Left lung (tissue), 10 donors: ENCODE data around the gene FHL2. TPM values are rescaled to one million over a fixed set of nuclear protein-coding genes. Genes with fewer than 3 reads are reported as not detected.

Experiments
- ATAC-seq: fragments of 200-7000 bp; cut with Tn5 transposase; one replicate; pipeline ENCODE4 v1.9.1; 2020; ENCODE audit warnings: moderate library complexity
- DNase-seq, 4 donors: peaks; one replicate each; pipeline ENCODE4 v3.0.0-alpha.2; 2013 to 2020
- H3K27ac ChIP-seq, 2 donors: fragments of 200-600 bp; sonication (generic) in 1 of 2; one replicate each; pipeline versions ENCODE4 v1.5.0 to v1.8.0; 2020 to 2021
- H3K27me3 ChIP-seq, 2 donors: fragments of 200-600 bp; sonication (generic) in 1 of 2; one replicate each; pipeline versions ENCODE4 v1.5.0 to v1.8.0; 2020 to 2021
- H3K36me3 ChIP-seq, 2 donors: fragments of 200-600 bp; sonication (generic) in 1 of 2; one replicate each; pipeline versions ENCODE4 v1.5.0 to v1.8.0; 2020 to 2021
- H3K4me1 ChIP-seq, 2 donors: fragments of 200-600 bp; one replicate each; pipeline ENCODE4 v1.8.0; 2021
- H3K4me3 ChIP-seq, 2 donors: fragments of 200-600 bp; sonication (generic) in 1 of 2; one replicate each; pipeline versions ENCODE4 v1.5.0 to v1.8.0; 2020 to 2021; ENCODE audit warnings: mild to moderate bottlenecking in 1 of 2
- H3K9me3 ChIP-seq, 2 donors: fragments of 200-600 bp; sonication (generic) in 1 of 2; one replicate each; pipeline versions ENCODE4 v1.5.0 to v1.8.0; 2020 to 2021
- intact Hi-C, 2 donors: fragments of 100-400 bp; cut with DNase I; formaldehyde crosslinking; loops; one replicate each; pipeline versions ENCODE4 v1.11.2 to v1.14.2; 2022
- polyA plus RNA-seq, 6 donors: library from polyadenylated mRNA; unstranded; fragments of 120-200 nt; gene quantifications; one replicate each; pipeline ENCODE4 v1.2.1, GENCODE V29; 2013; ENCODE audit not compliant: insufficient read length in 6 of 6
- total RNA-seq, 2 donors: library from RNA; stranded (reverse); fragmentation: NEBNext Ultra II Directional; extraction: Animal tissue kit (Norgen Biotek cat#: 25700); gene quantifications; one replicate each; pipeline ENCODE4 v1.2.1, GENCODE V29; 2021
- TF ChIP-seq, protein P1 (sequence below), 2 donors: fragments of 200-600 bp; sonication (generic) in 1 of 2; IDR thresholded peaks; one replicate each; pipeline versions ENCODE4 v1.5.0 to v1.8.0; 2021; ENCODE audit warnings: antibody characterized with exemption in 2 of 2
- donor health status: DM: no; HTN: yes; CAD: no.
- donor health status: DM: no; HTN: no; CAD: no.

Gene FHL2
- total and polyA plus RNA-seq, 8 donors, result 5.0 to 30.1 (median 6.6) TPM

DNA sequence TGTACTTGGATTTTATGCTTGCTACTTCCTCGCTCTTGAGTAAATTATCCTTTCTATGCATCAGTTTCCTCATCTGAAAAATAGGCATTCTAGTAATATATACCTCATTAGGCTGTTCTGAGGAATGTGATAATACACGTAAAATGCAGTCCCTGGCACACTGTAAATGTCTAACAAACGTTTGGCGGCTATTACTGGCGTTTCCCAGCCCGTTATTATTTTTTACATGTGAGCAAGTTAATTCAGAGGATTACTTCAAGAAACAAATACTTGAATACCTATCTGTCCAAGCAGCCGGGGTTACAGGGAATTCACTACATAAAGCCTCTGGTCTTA, 62.1 kb downstream of the FHL2 start:
- Histone ChIP-seq H3K9me3 (no peaks in the 10 kb centered on the region), H3K4me1 (peaks cover 18 to 32% of the 10 kb centered on the region in 2 donors), H3K27ac (peak overlapping the region; percentile 91 to 95), H3K4me3 (peak overlapping the region; percentile 69 to 84), H3K36me3 (peaks cover 0 to 16% of the 10 kb centered on the region in 2 donors), H3K27me3 (no peaks in the 10 kb centered on the region)
- DNase-seq (no peak), ATAC-seq (no peak)
- TF ChIP-seq, protein P1, sequence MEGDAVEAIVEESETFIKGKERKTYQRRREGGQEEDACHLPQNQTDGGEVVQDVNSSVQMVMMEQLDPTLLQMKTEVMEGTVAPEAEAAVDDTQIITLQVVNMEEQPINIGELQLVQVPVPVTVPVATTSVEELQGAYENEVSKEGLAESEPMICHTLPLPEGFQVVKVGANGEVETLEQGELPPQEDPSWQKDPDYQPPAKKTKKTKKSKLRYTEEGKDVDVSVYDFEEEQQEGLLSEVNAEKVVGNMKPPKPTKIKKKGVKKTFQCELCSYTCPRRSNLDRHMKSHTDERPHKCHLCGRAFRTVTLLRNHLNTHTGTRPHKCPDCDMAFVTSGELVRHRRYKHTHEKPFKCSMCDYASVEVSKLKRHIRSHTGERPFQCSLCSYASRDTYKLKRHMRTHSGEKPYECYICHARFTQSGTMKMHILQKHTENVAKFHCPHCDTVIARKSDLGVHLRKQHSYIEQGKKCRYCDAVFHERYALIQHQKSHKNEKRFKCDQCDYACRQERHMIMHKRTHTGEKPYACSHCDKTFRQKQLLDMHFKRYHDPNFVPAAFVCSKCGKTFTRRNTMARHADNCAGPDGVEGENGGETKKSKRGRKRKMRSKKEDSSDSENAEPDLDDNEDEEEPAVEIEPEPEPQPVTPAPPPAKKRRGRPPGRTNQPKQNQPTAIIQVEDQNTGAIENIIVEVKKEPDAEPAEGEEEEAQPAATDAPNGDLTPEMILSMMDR (IDR thresholded peaks at IDR 0.05), result no peak
- intact Hi-C loops, result no loop called here

DNA sequence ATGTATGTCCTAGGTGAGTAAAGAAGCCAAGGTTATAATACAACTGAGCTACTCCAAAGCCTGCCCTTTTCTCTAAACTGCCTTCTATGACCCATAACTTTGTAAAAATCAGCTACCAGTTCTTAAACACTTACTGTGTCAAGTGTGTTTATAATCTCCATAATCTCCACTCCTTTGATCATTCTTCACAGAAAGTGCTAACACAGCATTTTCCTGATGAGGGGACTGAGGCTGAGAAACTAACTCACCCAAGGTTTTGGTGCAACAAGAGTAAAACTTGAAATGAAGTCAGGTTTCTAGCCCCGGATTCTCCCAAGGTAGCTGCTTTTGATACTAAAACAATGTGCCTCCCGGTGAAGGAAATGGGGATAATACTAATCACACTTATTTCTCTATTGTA, 63.4 kb downstream of the FHL2 start:
- peaks cover 18 to 35% of the 10 kb centered on the region in 2 donors for H3K4me1 ChIP-seq
- DNase-seq (no peak), ATAC-seq (no peak)
- no peak overlapping the region for H3K27ac ChIP-seq
- TF ChIP-seq, protein P1 (IDR thresholded peaks at IDR 0.05), result no peak
- no peaks in the 10 kb centered on the region for H3K9me3 ChIP-seq
- no peak overlapping the region for H3K4me3 ChIP-seq
- no peaks in the 10 kb centered on the region for H3K27me3 ChIP-seq
- intact Hi-C loops, result no loop called here
- peaks cover 0 to 4% of the 10 kb centered on the region in 2 donors for H3K36me3 ChIP-seq

DNA sequence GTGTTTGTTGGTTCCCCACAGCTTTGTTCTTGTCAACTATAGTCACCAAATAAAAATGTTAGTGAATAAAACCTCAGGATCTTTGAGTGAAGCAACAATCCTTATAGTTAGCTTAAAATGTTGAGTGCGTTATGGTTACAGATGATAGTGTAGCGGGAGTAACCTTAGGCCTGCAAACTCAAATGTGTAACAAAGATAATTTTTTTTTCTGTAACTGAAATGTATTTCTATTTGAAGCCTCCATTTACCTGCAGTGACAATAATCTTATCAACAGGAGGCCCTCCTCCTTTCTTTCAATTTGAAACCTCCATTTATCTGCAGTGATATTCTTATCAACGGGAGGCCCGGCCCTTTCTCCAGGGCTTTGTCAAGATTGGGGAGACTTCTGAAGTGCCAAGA, 64.6 kb downstream of the FHL2 start:
- Histone ChIP-seq H3K4me1 (peaks cover 15 to 35% of the 10 kb centered on the region in 2 donors), H3K9me3 (no peaks in the 10 kb centered on the region), H3K27me3 (no peaks in the 10 kb centered on the region), H3K27ac (no peak overlapping the region), H3K4me3 (no peak overlapping the region), H3K36me3 (no peaks in the 10 kb centered on the region)
- TF ChIP-seq, protein P1 (IDR thresholded peaks at IDR 0.05), result no peak
- DNase-seq, result no peak
- intact Hi-C loops, result no loop called here
- ATAC-seq, result no peak

DNA sequence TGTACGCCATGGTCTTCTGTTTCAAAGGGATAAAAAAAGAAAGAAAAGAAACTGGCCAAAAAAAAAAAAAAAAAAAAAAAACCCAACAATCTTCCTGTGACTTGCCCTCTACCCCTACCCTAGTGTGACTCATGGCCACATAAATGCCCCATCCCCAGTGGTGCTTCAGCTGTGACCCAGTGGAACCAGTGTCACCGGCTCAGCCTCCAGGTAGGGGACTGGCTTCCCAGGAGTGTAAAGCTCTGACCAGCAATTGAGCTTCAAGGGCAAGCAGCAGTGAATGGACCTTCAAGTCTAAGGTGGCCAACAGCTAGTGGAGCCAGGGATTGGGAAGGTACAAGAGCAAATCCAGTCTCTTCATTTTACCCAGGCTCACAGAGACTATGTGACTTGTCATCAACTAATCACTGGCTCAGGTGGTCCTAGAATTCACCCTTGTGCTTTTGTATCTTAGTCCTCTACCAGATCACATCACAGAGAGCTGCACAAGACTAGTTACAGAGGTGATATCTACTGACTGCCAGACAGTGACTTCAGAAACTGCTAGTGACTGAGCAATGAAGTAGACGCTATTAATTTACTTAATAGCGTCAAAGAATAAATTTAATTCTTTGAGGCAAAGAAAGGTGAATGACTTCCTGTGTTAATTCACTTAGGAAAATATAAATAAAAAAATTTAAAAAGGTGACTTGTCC, 68.0 kb downstream of the FHL2 start:
- Histone ChIP-seq H3K4me3 (peak overlapping the region in 1 of 2 donors; percentile 59), H3K36me3 (no peaks in the 10 kb centered on the region), H3K27me3 (no peaks in the 10 kb centered on the region), H3K27ac (no peak overlapping the region), H3K9me3 (no peaks in the 10 kb centered on the region), H3K4me1 (peaks cover 9 to 33% of the 10 kb centered on the region in 2 donors)
- intact Hi-C loops, result no loop called here
- DNase-seq (no peak), ATAC-seq (no peak)
- TF ChIP-seq, protein P1 (IDR thresholded peaks at IDR 0.05), result no peak

DNA sequence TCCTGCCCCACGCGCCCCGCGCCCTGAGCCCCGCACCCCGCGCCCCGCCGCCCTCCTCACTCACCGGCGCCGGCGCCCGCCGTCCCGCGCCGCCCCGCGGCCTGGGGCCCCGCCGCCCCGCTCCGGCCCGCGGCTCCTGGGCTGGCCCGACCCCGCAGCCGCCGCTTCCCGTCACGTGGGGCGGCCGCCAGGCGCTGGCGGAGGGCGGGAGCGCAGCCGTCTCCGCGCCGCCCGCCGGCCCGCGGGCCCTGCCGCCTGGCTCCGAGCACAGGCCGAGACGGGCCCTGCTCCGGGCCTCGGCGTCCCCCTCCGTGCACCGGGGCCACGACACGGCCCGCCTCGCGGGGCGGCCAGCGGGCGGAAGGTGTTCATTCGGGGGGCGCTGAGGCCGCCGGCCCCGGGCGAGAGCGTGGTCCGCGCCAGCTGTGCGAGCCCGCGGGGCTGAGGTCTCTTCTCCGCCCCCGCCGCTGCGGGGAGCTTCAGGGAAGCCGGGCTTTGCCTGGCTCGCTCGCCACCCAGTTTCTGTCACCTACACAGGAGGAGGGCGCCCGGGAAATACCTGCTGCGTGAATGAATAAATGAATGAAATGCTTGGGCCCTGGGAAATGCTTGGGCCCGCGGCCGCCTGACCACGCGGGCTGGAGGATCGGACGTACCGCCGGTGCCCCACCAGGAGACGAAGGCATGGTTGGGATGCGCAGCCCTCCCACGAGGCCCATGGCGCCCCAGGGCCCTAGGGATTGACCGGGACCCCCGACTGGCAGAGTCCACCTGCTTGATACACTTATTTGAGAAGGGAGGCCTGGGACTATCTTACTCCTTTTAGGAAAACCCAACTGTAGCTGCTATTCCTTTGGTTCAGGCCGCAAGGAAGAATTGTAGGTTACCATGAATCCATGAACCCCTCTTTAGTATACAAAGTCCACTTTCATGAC, 69.0 kb downstream of the FHL2 start, which contains the start of gene TGFBRAP1:
TSS of gene TGFBRAP1 (minus strand) at position 175 of the 935 bp plus-strand sequence. CDS start 21,434 bp downstream, outside the sequence.
- Histone ChIP-seq H3K9me3 (no peaks in the 10 kb centered on the region), H3K4me3 (peak within 1 kb of the TSS; percentile 61 to 62), H3K4me1 (peaks cover 9 to 42% of the 10 kb centered on the region in 2 donors), H3K27me3 (no peaks in the 10 kb centered on the region), H3K36me3 (no peaks in the 10 kb centered on the region), H3K27ac (peak within 1 kb of the TSS; percentile 79 to 90)
- TF ChIP-seq, protein P1 (IDR thresholded peaks at IDR 0.05), result no peak
- intact Hi-C loops, result no loop called here
- DNase-seq (peak in 3 of 4 donors; percentile 42 to 93 (median 63)), ATAC-seq (peak; percentile 87)
